ENCODE measurements around the gene REX1BD. TPM values are rescaled to one million over a fixed set of nuclear protein-coding genes. Genes with fewer than 3 reads are reported as not detected.

REX1BD gene
- total and polyA plus RNA-seq, 10 of the 15 experiments (the other 5 are each of a cell fraction or from before 2014, with no cell fraction given) = 1.1 to 101 (median 35.0) TPM

- TF ChIP-seq GATAD2B (conservative IDR thresholded peaks at IDR 0.05; ENCODE audit: low read depth) (peak; percentile 50; the same call in 1 of the 2 replicates), FOS (IDR thresholded peaks at IDR 0.05; ENCODE audit: borderline replicate concordance, extremely low read depth, insufficient read length) (no peak), BCL3 (IDR thresholded peaks at IDR 0.05; ENCODE audit: borderline replicate concordance, insufficient read depth, low read depth, low read length, poor library complexity, severe bottlenecking) (peak; percentile 26), IKZF1 (conservative IDR thresholded peaks at IDR 0.05) (peak; percentile 57), SMARCA5 (IDR thresholded peaks at IDR 0.05) (peak; percentile 74; the same call in 1 of the 2 replicates)
These were observed 5.7 kb downstream of the REX1BD start (continued) for GRCh38 chr19:18594096-18594823.

GRCh38 chr19:18594824-18595373 is 6.3 kb downstream of the REX1BD start:
- intact Hi-C loops (cut with micrococcal nuclease; ENCODE audit: unreplicated experiment) = loop anchor here (2.0 to 5.0 kb wide), 2 partner anchors 82 to 237 kb away; partner anchors contain the start of gene UPF1
- ATAC-seq (peak; percentile 6; the same call in 1 of the 3 replicates), DNase-seq (ENCODE audit: low read depth, low spot score) (no peak), FAIRE-seq (no peak)
- no peaks in the 10 kb centered on the region for H3K9me3 ChIP-seq (replicated peaks; ENCODE audit: control insufficient read depth, insufficient read depth, low read length)
- in situ Hi-C loops (cut with MboI) = no loop called here
- H3K27ac ChIP-seq (ENCODE audit: control insufficient read depth, insufficient read depth) = no peak overlapping the region
- H3K27me3 ChIP-seq (replicated peaks in 1 of 2; ENCODE audit: control insufficient read depth in 2 of 2, insufficient read depth in 2 of 2, low read length in 1 of 2) = peaks cover 2% of the 10 kb centered on the region in 2 experiments; a peak in 1 of 4 replicates
- peaks cover 0 to 3% of the 10 kb centered on the region in 2 experiments; a peak in 1 of 4 replicates for H3K36me3 ChIP-seq (ENCODE audit: control insufficient read depth in 2 of 2, insufficient read depth in 2 of 2, low read length in 1 of 2)
- peaks cover 11% of the 10 kb centered on the region for H3K4me1 ChIP-seq (ENCODE audit: control insufficient read depth, insufficient read depth, low read length)
- ChIA-PET RAD21 (ENCODE audit: unreplicated experiment) (interaction anchor here (1.0 to 1.4 kb wide), 4 partner anchors 51 to 252 kb away, joined by 3 to 7 read pairs (median 6); no protein-coding TSS in a partner anchor), CTCF (interaction anchor here (0.6 to 2.6 kb wide), 8 partner anchors 28 to 253 kb away, joined by 3 to 24 read pairs (median 4); partner anchors contain the start of gene FKBP8), POLR2A (no interaction called here), SMC1A (ENCODE audit: uncharacterized antibody, unreplicated experiment) (interaction anchor here (1.1 to 1.8 kb wide), 2 partner anchors 243 to 252 kb away, joined by 3 read pairs; no protein-coding TSS in a partner anchor)
- peaks cover under 1% of the 10 kb centered on the region; the same call in 1 of the 2 replicates for H3K79me2 ChIP-seq (ENCODE audit: control insufficient read depth, insufficient read depth, low read length)
- BruUV-seq (replicated peaks) = no TSS peak
- peak overlapping the region; percentile 67 for H3K4me3 ChIP-seq
- TF ChIP-seq TCF3 (IDR thresholded peaks at IDR 0.05; ENCODE audit: borderline replicate concordance, insufficient read depth, low read depth, low read length) (0 out of 2 replicates have a peak, but pooled peaks have one; percentile 3), FOXK2 (IDR thresholded peaks at IDR 0.05) (no peak)
- peak overlapping the region; percentile 73 for H3K4me2 ChIP-seq (ENCODE audit: control insufficient read depth, insufficient read depth)
- H3K9ac ChIP-seq (ENCODE audit: control insufficient read depth, insufficient read depth, low read length) = no peak overlapping the region; the same call in 1 of the 2 replicates
- 12% methylated on average over 12 of the region's 26 CpGs for WGBS (ENCODE audit: insufficient coverage, insufficient replicate concordance, low lambda C conversion rate, missing lambda C conversion rate)
- peak overlapping the region; percentile 45; the same call in 1 of the 2 replicates for H2AFZ ChIP-seq (ENCODE audit: control insufficient read depth, low read depth, low read length)
- H4K20me1 ChIP-seq (ENCODE audit: control insufficient read depth, insufficient read depth) = no peaks in the 10 kb centered on the region; the same call in 1 of the 2 replicates

All from GM12878 (cell line).